Natural killer cell (primary cell): ENCODE data around the gene ARID3B. TPM values are rescaled to one million over a fixed set of nuclear protein-coding genes. Genes with fewer than 3 reads are reported as not detected.

Experiments
- ATAC-seq, 3 donors: fragments of 150-1000 bp in 2 of 3; fragments of 200-7000 bp in 1 of 3; cut with Tn5 transposase; 1 replicate in 1 of 3; 2 replicates in 2 of 3; pipeline ENCODE4 v1.10.0; 2021; ENCODE audit warnings: mild to moderate bottlenecking in 2 of 3, moderate library complexity in 2 of 3
- DNase-seq, 2 donors: peaks; one replicate each; pipeline versions ENCODE4 v3.0.0 to v3.0.0-alpha.2; 2013 to 2021; ENCODE audit warnings: mixed read lengths in 1 of 2
- H3K27ac ChIP-seq: one replicate; pipeline ENCODE4 v1.5.1; 2013; ENCODE audit warnings: mild to moderate bottlenecking, low read length
- H3K27me3 ChIP-seq: one replicate; pipeline ENCODE4 v1.6.1; 2013; ENCODE audit warnings: low read length; ENCODE audit not compliant: control insufficient read depth, insufficient read depth
- H3K36me3 ChIP-seq: one replicate; pipeline ENCODE4 v1.6.1; 2013; ENCODE audit warnings: low read length; ENCODE audit not compliant: control insufficient read depth, insufficient read depth
- H3K4me1 ChIP-seq: one replicate; pipeline ENCODE4 v1.6.1; 2013; ENCODE audit warnings: low read length; ENCODE audit not compliant: control insufficient read depth, insufficient read depth
- H3K4me3 ChIP-seq: one replicate; pipeline ENCODE4 v1.5.1; 2013; ENCODE audit warnings: low read length
- H3K9me3 ChIP-seq: one replicate; pipeline ENCODE4 v1.6.1; 2013; ENCODE audit warnings: low read length; ENCODE audit not compliant: control insufficient read depth, insufficient read depth
- H3K27ac Mint-ChIP-seq, 2 donors: one replicate each; pipeline ENCODE4 v1.8.0; 2022; ENCODE audit warnings: mild to moderate bottlenecking in 2 of 2, mixed read lengths in 2 of 2, moderate library complexity in 1 of 2
- H3K27me3 Mint-ChIP-seq, 2 donors: one replicate each; pipeline ENCODE4 v1.8.0; 2022; ENCODE audit warnings: low read depth in 2 of 2, mixed read lengths in 2 of 2
- H3K36me3 Mint-ChIP-seq: one replicate; pipeline ENCODE4 v1.8.0; 2022; ENCODE audit warnings: mixed read lengths
- H3K4me1 Mint-ChIP-seq, 2 donors: one replicate each; pipeline ENCODE4 v1.8.0; 2022; ENCODE audit warnings: mixed read lengths in 2 of 2
- H3K4me3 Mint-ChIP-seq: one replicate; pipeline ENCODE4 v1.8.0; 2022; ENCODE audit warnings: mild to moderate bottlenecking, moderate library complexity, mixed read lengths
- H3K9me3 Mint-ChIP-seq, 2 donors: one replicate each; pipeline ENCODE4 v1.8.0; 2022; ENCODE audit warnings: mixed read lengths in 2 of 2
- WGBS: methylation state at CpG from one replicate; pipeline ENCODE4 v1.1.7; 2013; ENCODE audit warnings: missing lambda C conversion rate; ENCODE audit not compliant: insufficient coverage; 5-methylcytosine and 5-hydroxymethylcytosine counted together
- intact Hi-C: fragments of 100-400 bp; cut with micrococcal nuclease; formaldehyde crosslinking; loops from one replicate; pipeline ENCODE4 v1.14.2; 2022
- total RNA-seq, 4 donors: library from RNA; stranded (reverse); fragments of 120-200 nt in 1 of 4; gene quantifications; one replicate each; pipeline versions ENCODE4 v1.2.3 to v1.2.4, GENCODE V29; 2013 to 2022
- TF ChIP-seq, protein P1 (sequence below): fragments of 200-600 bp; IDR thresholded peaks from one replicate; pipeline ENCODE4 v1.8.0; 2022; ENCODE audit warnings: antibody characterized with exemption

Gene ARID3B
- total RNA-seq, 3 donors from 2014 or later (not counting 1 experiment from before 2014, with no cell fraction given), result 56.4 to 59.2 (median 58.3) TPM

DNA sequence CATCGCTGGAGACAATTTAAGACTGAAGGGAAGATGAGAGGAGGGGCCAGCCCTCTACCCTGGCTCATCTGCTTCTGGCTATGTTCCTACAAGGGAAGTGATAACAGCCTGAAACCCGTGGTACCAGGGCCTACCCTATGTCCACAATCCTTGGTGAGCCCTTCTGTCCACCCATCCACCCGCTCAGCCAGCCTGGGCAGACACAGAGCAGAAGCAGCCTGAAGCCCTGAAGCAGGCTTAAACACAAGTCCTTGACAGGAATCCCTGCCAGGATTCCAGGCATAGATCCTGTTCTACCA lies 90.0 kb downstream of the ARID3B start:
- DNase-seq (no peak), ATAC-seq (no peak)
- Histone ChIP-seq H3K4me3 (no peak overlapping the region), H3K36me3 (peaks cover 77% of the 10 kb centered on the region), H3K27ac (no peak overlapping the region), H3K27me3 (no peaks in the 10 kb centered on the region), H3K4me1 (peaks cover 22% of the 10 kb centered on the region), H3K9me3 (no peaks in the 10 kb centered on the region)
- Mint-ChIP-seq H3K27me3 (no peaks in the 10 kb centered on the region), H3K4me3 (no peak overlapping the region), H3K27ac (peak overlapping the region; percentile 27 to 46), H3K4me1 (peaks cover 3 to 10% of the 10 kb centered on the region in 2 donors), H3K9me3 (no peaks in the 10 kb centered on the region), H3K36me3 (no peaks in the 10 kb centered on the region)
- intact Hi-C loops, result loop anchor here (2.0 to 10.0 kb wide), 2 partner anchors 258 to 574 kb away; partner anchors contain the start of gene C15orf39
- 90% methylated on average over 3 of the region's 3 CpGs for WGBS
- TF ChIP-seq, protein P1, sequence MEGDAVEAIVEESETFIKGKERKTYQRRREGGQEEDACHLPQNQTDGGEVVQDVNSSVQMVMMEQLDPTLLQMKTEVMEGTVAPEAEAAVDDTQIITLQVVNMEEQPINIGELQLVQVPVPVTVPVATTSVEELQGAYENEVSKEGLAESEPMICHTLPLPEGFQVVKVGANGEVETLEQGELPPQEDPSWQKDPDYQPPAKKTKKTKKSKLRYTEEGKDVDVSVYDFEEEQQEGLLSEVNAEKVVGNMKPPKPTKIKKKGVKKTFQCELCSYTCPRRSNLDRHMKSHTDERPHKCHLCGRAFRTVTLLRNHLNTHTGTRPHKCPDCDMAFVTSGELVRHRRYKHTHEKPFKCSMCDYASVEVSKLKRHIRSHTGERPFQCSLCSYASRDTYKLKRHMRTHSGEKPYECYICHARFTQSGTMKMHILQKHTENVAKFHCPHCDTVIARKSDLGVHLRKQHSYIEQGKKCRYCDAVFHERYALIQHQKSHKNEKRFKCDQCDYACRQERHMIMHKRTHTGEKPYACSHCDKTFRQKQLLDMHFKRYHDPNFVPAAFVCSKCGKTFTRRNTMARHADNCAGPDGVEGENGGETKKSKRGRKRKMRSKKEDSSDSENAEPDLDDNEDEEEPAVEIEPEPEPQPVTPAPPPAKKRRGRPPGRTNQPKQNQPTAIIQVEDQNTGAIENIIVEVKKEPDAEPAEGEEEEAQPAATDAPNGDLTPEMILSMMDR, result no peak

- ATAC-seq (peak in 1 of 3 donors; percentile 3), DNase-seq (no peak)
- no peaks in the 10 kb centered on the region for H3K36me3 Mint-ChIP-seq
- H3K4me3 Mint-ChIP-seq, result no peak overlapping the region
- intact Hi-C loops, result loop anchor here (2.0 to 10.0 kb wide), 2 partner anchors 259 to 573 kb away; partner anchors contain the start of gene C15orf39
- peak overlapping the region; percentile 27 to 46 for H3K27ac Mint-ChIP-seq
- TF ChIP-seq, protein P1, result no peak
- peaks cover 6 to 10% of the 10 kb centered on the region in 2 donors for H3K4me1 Mint-ChIP-seq
- Histone ChIP-seq H3K9me3 (no peaks in the 10 kb centered on the region), H3K27ac (no peak overlapping the region), H3K4me1 (peaks cover 19% of the 10 kb centered on the region), H3K36me3 (peaks cover 77% of the 10 kb centered on the region), H3K4me3 (no peak overlapping the region), H3K27me3 (no peaks in the 10 kb centered on the region)
- no peaks in the 10 kb centered on the region for H3K27me3 Mint-ChIP-seq
- 85% methylated on average over 3 of the region's 3 CpGs for WGBS
- H3K9me3 Mint-ChIP-seq, result no peaks in the 10 kb centered on the region
These were observed 90.4 kb downstream of the ARID3B start for GRCh38 chr15:74631408-74631807.

GRCh38 chr15:74631935-74632560 lies 91.0 kb downstream of the ARID3B start:
- H3K27me3 Mint-ChIP-seq, result no peaks in the 10 kb centered on the region
- no peaks in the 10 kb centered on the region for H3K36me3 Mint-ChIP-seq
- Histone ChIP-seq H3K27ac (no peak overlapping the region), H3K9me3 (no peaks in the 10 kb centered on the region), H3K4me3 (no peak overlapping the region), H3K36me3 (peaks cover 77% of the 10 kb centered on the region), H3K4me1 (peaks cover 14% of the 10 kb centered on the region), H3K27me3 (no peaks in the 10 kb centered on the region)
- peaks cover 6 to 10% of the 10 kb centered on the region in 2 donors for H3K4me1 Mint-ChIP-seq
- TF ChIP-seq, protein P1, result peak; percentile 65
- intact Hi-C loops, result loop anchor here (2.0 to 10.0 kb wide), 2 partner anchors 259 to 573 kb away; partner anchors contain the start of gene C15orf39
- WGBS, result 73% methylated on average over 7 of the region's 8 CpGs
- DNase-seq (peak; percentile 47 to 76), ATAC-seq (peak; percentile 64 to 69 (median 65))
- peak overlapping the region in 1 of 2 donors; percentile 46 for H3K27ac Mint-ChIP-seq
- H3K9me3 Mint-ChIP-seq, result no peaks in the 10 kb centered on the region
- H3K4me3 Mint-ChIP-seq, result no peak overlapping the region
